ENCODE data around the gene NOS3. TPM values are rescaled to one million over a fixed set of nuclear protein-coding genes. Genes with fewer than 3 reads are reported as not detected.

NOS3 gene
- total and polyA plus RNA-seq, 5 donors from 2014 or later = 3.2 to 10.7 (median 7.4) TPM

DNA sequence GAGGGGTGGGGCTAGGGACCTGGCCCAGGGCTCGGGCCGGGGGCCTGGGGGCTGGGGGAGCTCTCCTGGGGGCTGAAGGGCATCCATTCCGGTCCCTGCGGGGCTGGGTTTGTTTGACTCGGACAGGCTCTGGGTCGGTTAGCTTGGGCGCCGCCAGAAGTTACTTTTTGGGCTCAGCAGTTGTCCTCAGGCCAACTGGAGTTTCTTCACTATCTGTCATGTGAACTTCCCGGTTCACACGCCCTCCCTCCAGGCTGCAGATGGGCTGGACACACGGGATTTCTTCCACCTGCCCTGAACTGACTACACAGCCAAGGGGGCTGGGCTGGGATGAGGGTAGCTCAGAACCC lies 72.4 kb downstream of the NOS3 start:
- no peak overlapping the region for H3K27ac ChIP-seq (ENCODE audit: insufficient read depth, low read length, poor library complexity, severe bottlenecking)
- peaks cover 30% of the 10 kb centered on the region for H3K4me1 ChIP-seq (ENCODE audit: control insufficient read depth, insufficient read depth, low read length, poor library complexity, severe bottlenecking)
- H3K9me3 ChIP-seq (ENCODE audit: control insufficient read depth in 2 of 2, low read length in 2 of 2) = no peaks in the 10 kb centered on the region
- no peaks in the 10 kb centered on the region for H3K27me3 ChIP-seq (ENCODE audit: control insufficient read depth, insufficient read depth, low read length)
- peak overlapping the region in 1 of 4 donors; percentile 32 for H3K4me3 Mint-ChIP-seq
- DNase-seq (no peak), ATAC-seq (ENCODE audit: low read depth in 2 of 2) (no peak)
- no peaks in the 10 kb centered on the region for H3K9me3 Mint-ChIP-seq
- peaks cover 7% of the 10 kb centered on the region for H3K36me3 Mint-ChIP-seq
- no peaks in the 10 kb centered on the region for H3K27me3 Mint-ChIP-seq
- H3K4me3 ChIP-seq (ENCODE audit: low read depth, low read length) = no peak overlapping the region
- H3K36me3 ChIP-seq (ENCODE audit: control insufficient read depth, insufficient read depth, low read length) = peaks cover 24% of the 10 kb centered on the region
- H3K27ac Mint-ChIP-seq = peak overlapping the region in 1 of 3 donors; percentile 76
- H3K4me1 Mint-ChIP-seq = peaks cover 0 to 29% (median 6%) of the 10 kb centered on the region in 4 donors

Other genes with a start within 250 kb of the NOS3 start
- not detected for gene TMEM176B, start 190.7 kb upstream of the NOS3 start, total RNA-seq
- 1 to 10 TPM in 1 of 4 donors, under 1 TPM in 2, not detected in 1; 0.21 to 1.0 (median 0.33) TPM for gene TMEM176B, start 190.7 kb upstream of the NOS3 start, polyA plus RNA-seq
- not detected for gene TMEM176A, start 190.2 kb upstream of the NOS3 start, total RNA-seq
- under 1 TPM in 2 of 4 donors, not detected in 2; 0.24 TPM for gene TMEM176A, start 190.2 kb upstream of the NOS3 start, polyA plus RNA-seq
- gene AOC1, start 138.5 kb upstream of the NOS3 start, total RNA-seq = not detected
- gene AOC1, start 138.5 kb upstream of the NOS3 start, polyA plus RNA-seq = not detected
- gene KCNH2, start 12.7 kb upstream of the NOS3 start, total RNA-seq = 3.5 TPM
- 1 to 10 TPM in 3 of 4 donors, under 1 TPM in 1; 0.83 to 2.8 (median 1.5) TPM for gene KCNH2, start 12.7 kb upstream of the NOS3 start, polyA plus RNA-seq
- 21.2 TPM for gene ATG9B, start 33.5 kb downstream of the NOS3 start, total RNA-seq
- gene ATG9B, start 33.5 kb downstream of the NOS3 start, polyA plus RNA-seq = 10 to 100 TPM; 18.6 to 38.7 (median 36.2) TPM
- 61.4 TPM for gene ABCB8, start 37.4 kb downstream of the NOS3 start, total RNA-seq
- 10 to 100 TPM; 16.9 to 20.6 (median 18.6) TPM for gene ABCB8, start 37.4 kb downstream of the NOS3 start, polyA plus RNA-seq
- 5.9 TPM for gene ASIC3, start 57.5 kb downstream of the NOS3 start, total RNA-seq
- not detected for gene ASIC3, start 57.5 kb downstream of the NOS3 start, polyA plus RNA-seq
- gene CDK5, start 66.9 kb downstream of the NOS3 start, total RNA-seq = 7.6 TPM
- 10 to 100 TPM; 15.7 to 20.7 (median 17.6) TPM for gene CDK5, start 66.9 kb downstream of the NOS3 start, polyA plus RNA-seq
- 71.7 TPM for gene SLC4A2, start 68.6 kb downstream of the NOS3 start, total RNA-seq
- 10 to 100 TPM; 11.6 to 13.9 (median 12.3) TPM for gene SLC4A2, start 68.6 kb downstream of the NOS3 start, polyA plus RNA-seq
- 92.4 TPM for gene FASTK, start 89.8 kb downstream of the NOS3 start, total RNA-seq
- gene FASTK, start 89.8 kb downstream of the NOS3 start, polyA plus RNA-seq = 10 to 100 TPM; 39.5 to 53.3 (median 46.6) TPM
- 53.9 TPM for gene TMUB1, start 92.5 kb downstream of the NOS3 start, total RNA-seq
- gene TMUB1, start 92.5 kb downstream of the NOS3 start, polyA plus RNA-seq = 10 to 100 TPM; 41.1 to 54.6 (median 48.3) TPM
- 24.7 TPM for gene AGAP3, start 95.5 kb downstream of the NOS3 start, total RNA-seq
- gene AGAP3, start 95.5 kb downstream of the NOS3 start, polyA plus RNA-seq = 1 to 10 TPM; 1.9 to 3.2 (median 2.7) TPM
- gene GBX1, start 176.7 kb downstream of the NOS3 start, total RNA-seq = not detected
- gene GBX1, start 176.7 kb downstream of the NOS3 start, polyA plus RNA-seq = not detected
- not detected for gene ASB10, start 196.2 kb downstream of the NOS3 start, total RNA-seq
- gene ASB10, start 196.2 kb downstream of the NOS3 start, polyA plus RNA-seq = not detected
- gene H2BK1, start 219.5 kb downstream of the NOS3 start, total RNA-seq = 3.8 TPM
- gene H2BK1, start 219.5 kb downstream of the NOS3 start, polyA plus RNA-seq = not detected
- gene ABCF2, start 236.2 kb downstream of the NOS3 start, total RNA-seq = 16.3 TPM
- 10 to 100 TPM; 25.9 to 31.4 (median 29.7) TPM for gene ABCF2, start 236.2 kb downstream of the NOS3 start, polyA plus RNA-seq
- gene CHPF2, start 241.5 kb downstream of the NOS3 start, total RNA-seq = 38.8 TPM
- gene CHPF2, start 241.5 kb downstream of the NOS3 start, polyA plus RNA-seq = 10 to 100 TPM; 18.8 to 24.8 (median 23.0) TPM

Data from CD4-positive, CD25-positive, alpha-beta regulatory T cell (primary cell).